Ascending aorta (tissue), 2 donors: ENCODE results near the gene PCDH9. TPM values are rescaled to one million over a fixed set of nuclear protein-coding genes. Genes with fewer than 3 reads are reported as not detected.

Experiments
- DNase-seq, 2 donors: peaks; one replicate each; pipeline ENCODE4 v3.0.0-alpha.2; 2019; ENCODE audit warnings: low spot score in 2 of 2
- H3K27ac ChIP-seq, 2 donors: fragments of 200-600 bp; sonication (generic); one replicate each; pipeline ENCODE4 v1.5.1; 2016 to 2017; ENCODE audit warnings: mild to moderate bottlenecking in 1 of 2
- H3K27me3 ChIP-seq: fragments of 200-600 bp; sonication (generic); one replicate; pipeline ENCODE4 v1.5.1; 2017
- H3K36me3 ChIP-seq, 2 donors: fragments of 200-600 bp; sonication (generic); one replicate each; pipeline ENCODE4 v1.5.1; 2016
- H3K4me1 ChIP-seq, 2 donors: fragments of 200-600 bp; sonication (generic); one replicate each; pipeline ENCODE4 v1.5.1; 2016 to 2017; ENCODE audit warnings: mild to moderate bottlenecking in 1 of 2
- H3K4me3 ChIP-seq, 2 donors: fragments of 200-600 bp; sonication (generic); one replicate each; pipeline ENCODE4 v1.5.1; 2016 to 2017; ENCODE audit warnings: mild to moderate bottlenecking in 1 of 2
- H3K9me3 ChIP-seq, 2 donors: fragments of 200-600 bp; sonication (generic); one replicate each; pipeline ENCODE4 v1.5.1; 2016
- CTCF ChIP-seq, 3 experiments: fragments of 200-600 bp in 2 of 3; fragments of 450-650 bp in 1 of 3; sonication (generic) in 2 of 3; IDR thresholded peaks; one replicate each; pipeline ENCODE4 v1.5.1; 2016 to 2019; ENCODE audit warnings: antibody characterized with exemption in 3 of 3, mild to moderate bottlenecking in 1 of 3, moderate library complexity in 1 of 3
- intact Hi-C: fragments of 100-400 bp; cut with DNase I; formaldehyde crosslinking; loops from one replicate; pipeline ENCODE4 v1.15.1; 2023
- total RNA-seq: library from RNA; depleted of rRNA; stranded (reverse); fragments of >200 nt; gene quantifications from one replicate; pipeline ENCODE4 v1.1.0, GENCODE V29; 2016

The PCDH9 gene
- total RNA-seq, 1 donor from 2014 or later: 3.6 TPM

DNA sequence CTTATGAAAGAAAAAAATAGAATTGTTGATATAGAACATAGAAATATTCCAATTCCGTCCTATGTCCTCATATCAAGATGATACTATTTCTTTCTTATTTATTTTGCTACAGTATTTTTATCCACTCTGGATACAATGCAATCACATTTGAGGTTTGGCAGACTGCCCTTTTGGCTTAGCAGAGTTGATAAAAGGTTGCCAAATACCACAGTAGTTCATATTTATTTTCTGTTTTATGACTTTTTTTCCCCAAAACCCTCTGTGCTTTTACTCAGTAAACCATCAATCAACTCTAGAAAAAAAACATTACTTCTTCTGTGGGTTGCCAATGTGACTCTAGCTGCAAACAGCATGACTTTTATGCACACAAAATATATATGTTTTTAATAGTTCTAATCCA is 424.5 kb downstream of the PCDH9 start:
- H3K27ac ChIP-seq: no peak overlapping the region
- no peaks in the 10 kb centered on the region for H3K36me3 ChIP-seq
- H3K4me1 ChIP-seq: no peaks in the 10 kb centered on the region
- H3K4me3 ChIP-seq: no peak overlapping the region
- H3K27me3 ChIP-seq: no peaks in the 10 kb centered on the region
- H3K9me3 ChIP-seq: no peaks in the 10 kb centered on the region
- no peak for DNase-seq
- intact Hi-C loops: no loop called here
- no peak for TF ChIP-seq CTCF (IDR thresholded peaks at IDR 0.05)

- no peaks in the 10 kb centered on the region for H3K4me1 ChIP-seq
- H3K36me3 ChIP-seq: no peaks in the 10 kb centered on the region
- H3K9me3 ChIP-seq: no peaks in the 10 kb centered on the region
- H3K4me3 ChIP-seq: no peak overlapping the region
- no peak for TF ChIP-seq CTCF (IDR thresholded peaks at IDR 0.05)
- intact Hi-C loops: no loop called here
- H3K27ac ChIP-seq: no peak overlapping the region
- H3K27me3 ChIP-seq: no peaks in the 10 kb centered on the region
- no peak for DNase-seq
Observed at GRCh38 chr13:66803808-66804456, 426.2 kb downstream of the PCDH9 start.

- no peak for DNase-seq
- no peaks in the 10 kb centered on the region for H3K27me3 ChIP-seq
- no peak overlapping the region for H3K4me3 ChIP-seq
- no peak for TF ChIP-seq CTCF (IDR thresholded peaks at IDR 0.05)
- no peak overlapping the region for H3K27ac ChIP-seq
- no peaks in the 10 kb centered on the region for H3K4me1 ChIP-seq
- H3K36me3 ChIP-seq: no peaks in the 10 kb centered on the region
- H3K9me3 ChIP-seq: no peaks in the 10 kb centered on the region
- intact Hi-C loops: no loop called here
Observed at GRCh38 chr13:66803013-66803807, 426.9 kb downstream of the PCDH9 start.

DNA sequence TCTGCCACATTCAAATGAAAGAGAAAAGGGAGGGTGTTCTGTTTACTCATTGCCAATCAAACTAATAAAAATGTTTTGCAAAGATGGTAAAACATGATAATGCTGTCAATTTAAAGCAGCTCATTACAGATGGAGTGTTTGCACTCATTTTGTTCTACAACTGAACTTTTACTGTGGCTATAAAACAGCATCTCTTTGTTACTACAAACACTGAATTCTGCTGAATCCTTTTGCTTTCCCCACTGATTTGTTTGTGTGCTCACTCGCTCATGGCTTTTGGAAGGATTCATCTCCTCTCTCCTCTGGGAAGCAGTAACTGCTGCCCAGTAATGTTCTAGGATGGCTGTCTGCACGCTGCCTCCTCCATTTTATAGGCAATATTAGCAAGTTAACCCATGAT is 434.5 kb downstream of the PCDH9 start:
- TF ChIP-seq CTCF (IDR thresholded peaks at IDR 0.05): no peak
- no peaks in the 10 kb centered on the region for H3K36me3 ChIP-seq
- intact Hi-C loops: no loop called here

GRCh38 chr13:66794340-66795031 is 435.6 kb downstream of the PCDH9 start:
- TF ChIP-seq CTCF (IDR thresholded peaks at IDR 0.05): no peak
- intact Hi-C loops: no loop called here
- H3K27me3 ChIP-seq: no peaks in the 10 kb centered on the region

More for the DNA sequence above, 434.5 kb downstream of the PCDH9 start:
- Histone ChIP-seq H3K9me3 (no peaks in the 10 kb centered on the region), H3K4me3 (no peak overlapping the region), H3K27ac (no peak overlapping the region), H3K4me1 (no peaks in the 10 kb centered on the region), H3K27me3 (no peaks in the 10 kb centered on the region)
- DNase-seq: no peak

More at GRCh38 chr13:66794340-66795031, 435.6 kb downstream of the PCDH9 start:
- Histone ChIP-seq H3K27ac (no peak overlapping the region), H3K36me3 (no peaks in the 10 kb centered on the region), H3K9me3 (no peaks in the 10 kb centered on the region), H3K4me1 (no peaks in the 10 kb centered on the region), H3K4me3 (no peak overlapping the region)
- DNase-seq: no peak
